GM21737 (cell line): Measurements from ENCODE around the gene SH3BP1.

Experiments used
- ATAC-seq: cut with Tn5 transposase; IDR thresholded peaks from one replicate; pipeline ENCODE4 v1.9.1; 2021; ENCODE audit warnings: mild to moderate bottlenecking, moderate library complexity; ENCODE audit not compliant: unreplicated experiment

SH3BP1 gene

GRCh38 chr22:37701141-37701786 is 61.8 kb downstream of the SH3BP1 start:
- ATAC-seq = no peak

GRCh38 chr22:37703906-37704305 is 64.4 kb downstream of the SH3BP1 start:
- ATAC-seq = no peak

GRCh38 chr22:37704645-37705044 is 65.2 kb downstream of the SH3BP1 start:
- no peak for ATAC-seq

GRCh38 chr22:37705205-37705604 is 65.7 kb downstream of the SH3BP1 start:
- ATAC-seq = no peak
